ENCODE results near the gene ACSM2B. TPM values are rescaled to one million over a fixed set of nuclear protein-coding genes. Genes with fewer than 3 reads are reported as not detected.

ACSM2B gene
- total RNA-seq, 4 donors from 2014 or later: 0.16 to 0.60 TPM; not detected in 2

DNA sequence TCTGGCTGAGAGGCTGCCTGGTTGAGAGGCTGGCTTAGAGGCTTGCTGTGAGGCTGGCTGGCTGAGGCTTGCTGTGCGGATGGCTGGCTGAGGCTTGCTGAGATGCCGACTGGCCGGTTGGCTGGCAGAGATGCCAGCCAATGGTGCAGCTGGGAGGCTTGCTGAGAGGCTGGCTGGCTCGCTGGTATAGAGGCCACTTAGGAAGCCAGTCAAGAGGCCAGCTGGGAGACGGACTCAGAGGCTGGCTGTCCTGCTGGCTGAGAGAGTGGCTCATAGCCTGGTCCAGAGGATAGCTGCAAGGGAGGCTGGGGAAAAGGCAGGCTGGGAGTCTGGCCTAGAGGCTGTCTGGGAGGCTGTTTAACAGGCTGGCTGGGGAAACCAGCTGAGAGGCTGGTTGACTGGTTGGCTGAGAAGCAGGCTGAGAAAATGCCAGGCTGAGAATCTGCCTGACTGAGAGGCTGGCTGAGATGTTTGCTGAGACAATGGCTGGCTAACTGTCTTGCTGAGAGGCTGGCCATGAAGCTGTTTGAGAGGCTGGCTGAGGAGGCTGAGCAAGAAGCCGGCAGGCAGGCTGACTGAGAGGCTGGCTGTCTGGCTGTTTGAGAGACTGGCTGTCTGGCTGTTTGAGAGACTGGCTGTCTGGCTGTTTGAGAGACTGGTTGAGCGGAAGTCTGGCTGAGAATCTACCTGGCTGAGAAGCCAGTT lies 37.5 kb upstream of the ACSM2B start:
- ATAC-seq: no peak
- Histone ChIP-seq H3K4me3 (no peak overlapping the region), H3K27ac (no peak overlapping the region), H3K36me3 (no peaks in the 10 kb centered on the region), H3K9me3 (no peaks in the 10 kb centered on the region), H3K27me3 (no peaks in the 10 kb centered on the region), H3K4me1 (no peaks in the 10 kb centered on the region)
- TF ChIP-seq POLR2A (IDR thresholded peaks at IDR 0.05): no peak
- intact Hi-C loops (cut with DNase I; ENCODE audit: low total_unique reads) (no loop called here), in situ Hi-C loops (cut with MboI; ENCODE audit: low sequenced_read_pairs in 4 of 4) (no loop called here)
- DNase-seq: no peak

DNA sequence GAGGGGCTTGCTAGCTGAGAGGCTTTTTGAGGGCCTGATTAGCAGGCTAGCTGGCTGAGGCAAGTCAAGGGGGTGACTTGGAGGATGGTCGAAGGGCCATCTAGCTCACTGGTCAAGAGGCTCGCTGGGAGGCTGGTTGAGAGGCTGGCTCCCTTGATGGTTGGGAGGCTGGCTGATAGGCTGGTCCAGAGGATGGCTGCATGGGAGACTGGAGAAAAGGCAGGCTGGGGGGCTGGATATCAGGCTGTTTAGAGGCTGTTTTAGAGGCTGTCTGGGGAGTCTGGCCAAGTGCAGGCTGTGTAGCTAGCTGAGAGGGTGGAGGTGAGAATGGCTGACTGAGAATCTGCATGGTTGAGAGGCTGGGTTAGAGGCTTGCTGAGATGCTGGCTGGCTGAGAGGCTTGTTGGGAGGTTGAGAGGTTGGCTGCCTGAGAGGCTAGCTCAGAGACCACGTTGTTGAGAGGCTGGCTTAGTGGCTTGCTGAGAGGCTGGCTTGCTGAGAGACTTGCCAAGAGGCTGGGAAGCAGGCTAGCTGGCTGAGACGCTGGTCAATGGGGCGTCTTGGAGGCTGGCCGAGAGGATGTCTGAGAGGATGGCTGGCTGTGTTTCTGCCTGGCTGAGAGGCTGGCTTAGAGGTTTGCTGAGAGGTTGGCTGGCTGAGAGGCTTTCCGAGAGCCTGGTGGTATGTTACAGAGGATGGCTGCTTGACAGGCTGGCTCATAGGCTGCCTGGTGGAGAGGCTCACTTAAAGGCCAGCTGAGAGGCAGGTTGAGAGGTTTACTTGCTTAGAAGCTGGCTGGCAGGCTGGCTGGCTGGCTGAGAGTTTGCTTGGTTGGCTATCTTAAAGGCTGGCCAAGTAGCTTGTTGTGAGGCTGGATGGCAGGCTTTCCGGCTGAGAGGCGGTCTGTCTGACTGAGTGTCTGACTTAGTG lies 36.6 kb upstream of the ACSM2B start:
- H3K27me3 ChIP-seq: no peaks in the 10 kb centered on the region
- H3K4me3 ChIP-seq: no peak overlapping the region
- no peak for TF ChIP-seq POLR2A (IDR thresholded peaks at IDR 0.05)
- TF ChIP-seq, protein P1, sequence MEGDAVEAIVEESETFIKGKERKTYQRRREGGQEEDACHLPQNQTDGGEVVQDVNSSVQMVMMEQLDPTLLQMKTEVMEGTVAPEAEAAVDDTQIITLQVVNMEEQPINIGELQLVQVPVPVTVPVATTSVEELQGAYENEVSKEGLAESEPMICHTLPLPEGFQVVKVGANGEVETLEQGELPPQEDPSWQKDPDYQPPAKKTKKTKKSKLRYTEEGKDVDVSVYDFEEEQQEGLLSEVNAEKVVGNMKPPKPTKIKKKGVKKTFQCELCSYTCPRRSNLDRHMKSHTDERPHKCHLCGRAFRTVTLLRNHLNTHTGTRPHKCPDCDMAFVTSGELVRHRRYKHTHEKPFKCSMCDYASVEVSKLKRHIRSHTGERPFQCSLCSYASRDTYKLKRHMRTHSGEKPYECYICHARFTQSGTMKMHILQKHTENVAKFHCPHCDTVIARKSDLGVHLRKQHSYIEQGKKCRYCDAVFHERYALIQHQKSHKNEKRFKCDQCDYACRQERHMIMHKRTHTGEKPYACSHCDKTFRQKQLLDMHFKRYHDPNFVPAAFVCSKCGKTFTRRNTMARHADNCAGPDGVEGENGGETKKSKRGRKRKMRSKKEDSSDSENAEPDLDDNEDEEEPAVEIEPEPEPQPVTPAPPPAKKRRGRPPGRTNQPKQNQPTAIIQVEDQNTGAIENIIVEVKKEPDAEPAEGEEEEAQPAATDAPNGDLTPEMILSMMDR (IDR thresholded peaks at IDR 0.05 in 4 of 5, conservative IDR thresholded peaks at IDR 0.05 in 1 of 5): no peak
- H3K4me1 ChIP-seq: no peaks in the 10 kb centered on the region
- H3K27ac ChIP-seq: no peak overlapping the region
- H3K9me3 ChIP-seq: no peaks in the 10 kb centered on the region
- ATAC-seq (peak in 1 of 2 donors; percentile 16), DNase-seq (no peak)
- intact Hi-C loops (cut with DNase I; ENCODE audit: low total_unique reads): no loop called here
- in situ Hi-C loops (cut with MboI; ENCODE audit: low sequenced_read_pairs in 4 of 4): no loop called here
- no peaks in the 10 kb centered on the region for H3K36me3 ChIP-seq

DNA sequence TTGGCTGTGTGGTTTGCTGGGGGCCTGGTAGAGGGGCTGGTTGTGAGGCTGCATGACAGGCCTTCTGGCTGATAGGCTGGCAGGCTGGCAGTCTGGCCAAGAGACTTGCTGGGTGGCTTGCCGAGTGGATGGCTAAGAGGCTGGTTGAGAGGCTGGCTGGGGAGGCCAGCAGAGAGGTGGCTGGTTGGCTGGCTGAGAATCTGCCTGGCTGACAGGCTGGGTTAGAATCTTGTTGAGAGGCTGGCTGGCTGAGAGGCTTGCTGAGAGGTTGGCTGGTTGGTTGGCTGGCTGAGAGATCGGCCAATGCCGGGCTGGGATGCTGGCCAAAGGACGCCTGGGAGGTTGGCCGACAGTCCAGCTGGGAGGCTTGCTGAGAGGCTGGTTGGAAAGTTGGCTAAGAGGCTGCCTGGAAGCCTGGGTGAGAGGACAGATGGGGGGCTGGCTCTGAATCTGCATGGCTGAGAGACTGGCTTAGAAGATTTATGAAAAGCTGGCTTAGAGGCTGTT lies 35.9 kb upstream of the ACSM2B start:
- DNase-seq: no peak
- peak; percentile 28 to 43 for ATAC-seq
- in situ Hi-C loops (cut with MboI; ENCODE audit: low sequenced_read_pairs in 4 of 4): no loop called here
- no peaks in the 10 kb centered on the region for H3K27me3 ChIP-seq
- no peaks in the 10 kb centered on the region for H3K4me1 ChIP-seq
- H3K4me3 ChIP-seq: no peak overlapping the region
- no peak for TF ChIP-seq POLR2A (IDR thresholded peaks at IDR 0.05)
- TF ChIP-seq, protein P1 (IDR thresholded peaks at IDR 0.05 in 4 of 5, conservative IDR thresholded peaks at IDR 0.05 in 1 of 5): no peak
- H3K9me3 ChIP-seq: no peaks in the 10 kb centered on the region
- intact Hi-C loops (cut with DNase I; ENCODE audit: low total_unique reads): no loop called here
- peak overlapping the region in 3 of 4 donors; percentile 31 to 61 (median 32) for H3K27ac ChIP-seq
- no peaks in the 10 kb centered on the region for H3K36me3 ChIP-seq

DNA sequence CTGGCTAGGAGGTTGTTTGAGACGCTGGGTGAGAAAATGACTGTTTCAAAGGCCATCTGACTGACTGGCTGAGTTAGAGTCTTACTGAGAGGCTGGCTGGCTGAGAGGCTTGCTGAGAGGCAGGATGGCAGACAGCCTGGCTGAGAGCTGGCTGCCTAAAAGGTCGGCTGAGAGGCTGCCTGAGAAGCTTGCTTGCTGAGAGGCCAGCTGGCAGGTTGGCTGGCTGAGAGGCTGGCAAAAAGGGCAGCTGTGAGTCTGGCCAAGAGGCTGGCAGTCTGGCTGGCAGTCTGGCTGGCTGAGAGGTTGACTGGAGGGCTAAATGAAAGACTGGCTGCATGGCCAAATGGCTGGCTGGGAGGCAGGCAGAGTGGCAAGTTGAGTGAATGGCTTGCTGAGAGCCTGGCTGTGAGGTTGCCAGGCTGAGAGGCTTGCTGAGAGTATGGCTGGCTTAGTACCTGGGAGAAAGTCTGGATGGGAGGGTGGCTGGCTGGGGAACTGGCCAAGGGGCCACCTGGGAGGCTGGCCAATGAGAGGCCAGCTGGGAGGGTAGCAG lies 35.3 kb upstream of the ACSM2B start:
- no peaks in the 10 kb centered on the region for H3K9me3 ChIP-seq
- H3K27me3 ChIP-seq: no peaks in the 10 kb centered on the region
- H3K4me1 ChIP-seq: no peaks in the 10 kb centered on the region
- peak overlapping the region in 3 of 4 donors; percentile 31 to 61 (median 32) for H3K27ac ChIP-seq
- intact Hi-C loops (cut with DNase I; ENCODE audit: low total_unique reads): no loop called here
- DNase-seq (peak; percentile 23 to 75), ATAC-seq (peak; percentile 76 to 85)
- H3K36me3 ChIP-seq: no peaks in the 10 kb centered on the region
- no peak for TF ChIP-seq POLR2A (IDR thresholded peaks at IDR 0.05)
- TF ChIP-seq, protein P1 (IDR thresholded peaks at IDR 0.05 in 4 of 5, conservative IDR thresholded peaks at IDR 0.05 in 1 of 5): no peak
- no peak overlapping the region for H3K4me3 ChIP-seq
- in situ Hi-C loops (cut with MboI; ENCODE audit: low sequenced_read_pairs in 4 of 4): no loop called here

Data from gastrocnemius medialis (tissue), 4 donors.